Muscle of arm (tissue), 12 donors: ENCODE data around the gene CYP1A2. TPM values are rescaled to one million over a fixed set of nuclear protein-coding genes. Genes with fewer than 3 reads are reported as not detected.
"Not testable (repeated sequence)": the region's sequence is repeated elsewhere in the genome, so short reads cannot be mapped to it uniquely, and the experiment has no call there.

ENCODE experiments used
- DNase-seq: peaks from one replicate; pipeline ENCODE4 v3.0.0-alpha.2; 2013
- polyA plus RNA-seq, 12 donors: library from polyadenylated mRNA; unstranded; fragments of 120-200 nt; gene quantifications; one replicate each; pipeline ENCODE4 v1.2.1, GENCODE V29; 2013; ENCODE audit not compliant: insufficient read length in 12 of 12

CYP1A2 gene
- polyA plus RNA-seq, 12 donors = 0.07 to 0.28 (median 0.12) TPM; not detected in 5

DNA sequence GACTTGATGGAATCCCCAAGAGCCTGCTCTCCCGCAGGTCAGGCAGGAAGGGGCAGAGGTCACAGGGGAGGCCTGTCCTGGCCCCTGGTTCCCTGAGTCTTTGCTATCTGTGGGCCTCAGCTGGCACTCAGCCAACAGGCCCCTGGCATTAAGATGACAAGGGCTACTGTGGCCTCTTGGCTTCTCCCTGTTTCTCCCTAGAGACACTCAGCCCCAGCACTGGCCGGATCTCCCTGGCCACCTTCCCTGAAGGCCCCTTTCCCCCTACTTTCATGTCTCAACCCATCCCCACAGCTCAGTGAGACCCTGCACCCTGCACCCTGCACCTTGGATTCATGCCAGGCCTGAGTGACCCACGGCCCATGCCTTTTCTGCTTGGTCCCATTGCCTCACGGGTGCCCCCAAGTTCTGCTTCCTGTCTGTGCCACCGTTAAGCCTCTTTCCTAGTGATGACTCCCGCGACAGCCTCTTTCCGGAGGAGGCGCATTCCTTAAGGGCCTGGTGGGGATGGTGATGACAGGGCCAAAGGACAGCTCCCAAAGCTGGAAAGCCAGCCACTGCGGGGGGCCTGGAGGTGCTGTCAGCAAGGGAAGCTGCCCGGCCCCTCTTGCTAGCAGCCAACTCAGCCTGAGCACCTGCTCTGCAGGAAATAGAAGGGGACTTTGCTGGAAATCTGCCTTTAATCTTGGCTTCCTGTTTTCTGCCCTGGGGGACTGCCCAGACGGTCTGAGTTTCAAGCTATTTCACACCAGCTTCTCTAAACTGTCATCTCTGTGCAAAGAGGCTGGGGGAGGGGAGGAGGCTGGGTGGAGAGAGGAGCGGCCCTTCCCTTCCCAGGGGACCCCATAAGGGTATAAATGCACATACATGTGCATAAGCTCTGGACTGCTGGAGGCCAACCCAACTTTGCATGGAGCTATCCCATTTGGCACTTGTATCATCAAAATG is 28.4 kb downstream of the CYP1A2 start:
- DNase-seq = no peak

DNA sequence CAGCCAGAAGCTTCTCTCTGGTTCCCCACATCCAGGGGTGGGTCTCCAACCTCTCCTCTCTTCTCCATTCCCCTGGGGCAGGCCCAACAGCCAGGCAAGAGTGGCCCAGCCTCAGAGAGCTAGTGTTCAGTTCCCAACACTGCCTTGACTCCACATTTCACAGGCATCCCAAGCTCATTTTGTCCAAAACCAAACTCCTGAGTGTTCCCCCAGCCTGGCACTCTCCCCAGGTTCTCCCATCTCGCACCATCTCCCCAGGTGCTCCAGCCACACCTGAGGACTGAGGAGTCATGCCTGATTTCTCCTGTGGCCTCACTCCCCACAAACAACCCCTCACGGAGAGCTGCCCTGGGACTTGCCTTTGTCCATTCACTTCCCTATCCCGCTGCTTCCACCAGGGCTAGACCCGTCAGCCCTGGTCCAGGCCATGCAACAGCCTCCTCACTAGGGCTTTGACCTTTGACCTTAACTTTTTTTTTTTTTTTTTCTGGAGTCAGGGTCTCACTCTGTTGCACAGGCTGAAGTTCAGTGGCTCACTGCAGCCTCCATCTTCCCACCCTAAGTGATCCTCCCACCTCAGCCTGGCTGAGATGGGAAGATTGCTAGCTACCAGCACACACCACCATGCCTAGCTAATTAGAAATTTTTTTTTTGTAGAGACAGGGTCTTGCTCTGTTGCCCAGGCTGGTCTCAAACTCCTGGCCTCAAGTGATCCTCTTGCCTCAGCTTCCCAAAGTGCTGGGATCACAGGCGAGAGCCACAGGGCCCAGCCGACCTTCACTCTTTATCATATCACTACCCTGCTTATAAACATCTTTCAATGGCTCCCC is 29.3 kb downstream of the CYP1A2 start:
- DNase-seq = no peak

DNA sequence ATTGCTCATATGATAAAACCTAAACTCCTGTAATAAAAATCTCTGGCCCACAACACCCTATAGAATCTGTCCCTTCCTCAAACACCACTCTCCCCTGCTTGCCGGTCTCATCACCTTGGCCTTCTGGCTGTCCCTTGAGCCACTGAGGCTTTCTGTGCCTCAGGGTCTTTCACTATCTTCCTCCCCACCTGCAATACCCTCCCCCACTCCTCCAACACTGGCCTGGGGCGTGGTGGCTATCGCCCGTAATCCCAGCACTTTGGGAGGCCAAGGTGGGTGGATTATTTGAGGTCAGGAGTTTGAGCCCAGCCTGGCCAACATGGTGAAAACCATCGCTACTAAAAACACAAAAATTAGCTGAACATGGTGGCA is 29.9 kb downstream of the CYP1A2 start:
- no peak for DNase-seq

DNA sequence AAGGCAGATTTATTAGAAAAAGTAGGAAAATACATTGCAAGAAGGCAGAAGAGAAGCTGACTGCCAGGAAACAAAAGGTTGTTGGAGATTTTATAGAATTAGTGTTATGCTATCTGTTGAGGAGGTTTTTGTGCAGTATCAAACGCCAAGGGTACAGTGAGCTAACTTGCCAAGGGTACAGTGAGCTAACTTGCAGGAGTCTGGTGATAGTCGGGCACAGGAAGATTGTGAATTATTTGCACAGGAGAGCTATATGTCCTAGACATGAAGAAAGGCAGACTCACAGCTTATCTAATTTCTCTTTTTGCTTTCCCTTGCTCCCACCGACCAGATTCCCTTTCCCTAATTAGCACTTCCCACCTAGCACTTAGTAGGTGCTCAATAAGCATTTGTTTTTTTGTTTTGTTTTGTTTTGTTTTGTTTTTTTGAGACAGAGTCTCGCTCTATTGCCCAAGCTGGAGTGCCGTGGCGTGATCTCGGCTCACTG is 30.6 kb downstream of the CYP1A2 start:
- no peak for DNase-seq

DNA sequence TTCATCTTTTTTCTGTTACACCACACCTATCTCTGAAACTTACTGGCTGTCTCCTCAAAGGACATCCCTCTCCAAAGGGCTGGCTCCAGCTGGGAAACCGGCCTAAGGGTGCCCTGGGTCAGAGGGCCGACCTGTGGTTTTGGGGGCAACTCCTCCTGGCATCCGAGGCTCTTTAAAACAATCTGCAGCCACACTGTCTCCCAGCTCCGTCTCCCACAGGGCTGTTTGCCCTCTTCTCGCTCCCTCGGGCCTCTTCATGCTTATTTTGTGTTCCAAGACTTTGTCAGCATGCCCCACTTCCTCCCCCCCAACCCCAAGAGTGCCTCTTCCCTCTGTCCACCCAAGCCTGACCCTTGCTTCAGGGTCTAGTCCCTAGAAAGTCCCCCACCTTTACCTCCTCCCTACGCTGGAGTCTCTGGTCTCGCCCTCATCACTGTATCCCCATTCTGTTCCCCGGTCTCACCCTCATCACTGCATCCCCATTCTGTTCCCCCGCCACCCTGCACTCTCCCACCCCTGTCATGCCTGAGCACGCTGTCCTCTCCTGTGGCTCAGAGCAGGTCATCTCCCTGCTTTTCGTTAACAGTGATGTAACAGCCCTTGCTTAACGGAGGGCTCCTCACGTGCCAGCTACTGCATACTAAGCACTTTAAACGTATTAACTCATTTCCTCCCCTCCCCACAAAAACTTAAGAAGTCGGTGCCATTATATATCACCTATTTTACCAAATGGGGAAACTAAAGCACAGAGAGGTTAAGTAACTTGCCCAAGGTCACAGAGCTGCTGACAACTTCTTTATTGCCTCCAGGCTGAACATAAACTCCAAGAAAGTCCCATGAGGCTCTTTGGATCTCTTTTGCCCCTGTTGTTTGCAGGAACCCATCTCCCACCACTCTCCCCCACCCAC is 32.1 kb downstream of the CYP1A2 start:
- no peak for DNase-seq

DNA sequence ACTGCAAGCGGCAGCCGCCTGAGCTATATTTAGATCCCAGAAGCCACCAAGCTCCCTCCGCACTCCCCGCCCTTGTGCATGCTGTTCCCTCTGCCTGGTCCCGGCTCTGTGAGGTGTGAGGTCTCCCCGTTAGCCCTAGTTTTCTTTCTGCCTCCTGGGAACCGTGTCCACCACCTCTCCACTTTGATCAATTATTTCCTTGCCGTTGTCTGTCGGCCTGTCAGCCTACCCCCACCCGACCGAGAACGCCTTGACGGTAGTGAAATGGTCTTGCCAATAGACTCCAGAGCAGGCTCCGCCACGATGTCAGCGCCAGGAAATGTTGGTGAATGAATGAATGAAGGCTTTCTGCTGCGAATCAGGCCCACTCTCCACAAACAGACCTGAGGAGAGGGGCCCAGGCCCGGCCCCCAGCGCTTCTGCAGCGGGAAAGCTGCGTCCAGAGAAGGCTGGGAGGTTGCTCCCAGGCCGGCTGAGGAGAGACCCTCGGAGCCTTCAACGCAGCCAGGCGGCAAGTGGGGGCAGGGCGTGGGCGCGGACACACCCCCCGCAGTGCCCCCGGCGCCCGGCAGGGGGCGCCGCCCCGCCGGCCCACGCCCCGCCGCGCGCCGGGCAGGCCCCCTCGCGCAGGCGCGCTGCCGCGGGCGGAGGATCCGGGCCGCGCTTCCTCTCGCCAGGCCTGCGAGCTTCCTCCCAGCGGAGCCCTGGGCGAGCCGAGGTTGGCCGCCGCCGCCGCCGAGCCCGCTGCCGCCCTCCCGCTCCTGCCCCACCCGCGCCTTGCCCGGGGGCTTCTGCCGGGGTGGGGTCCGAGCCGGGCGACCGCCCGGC is 33.0 kb downstream of the CYP1A2 start, which contains the start of gene CSK:
TSS of gene CSK (plus strand) at position 650 of the 828 bp plus-strand sequence. CDS start 16,218 bp downstream, outside the sequence.
- peak; percentile 65 for DNase-seq

DNA sequence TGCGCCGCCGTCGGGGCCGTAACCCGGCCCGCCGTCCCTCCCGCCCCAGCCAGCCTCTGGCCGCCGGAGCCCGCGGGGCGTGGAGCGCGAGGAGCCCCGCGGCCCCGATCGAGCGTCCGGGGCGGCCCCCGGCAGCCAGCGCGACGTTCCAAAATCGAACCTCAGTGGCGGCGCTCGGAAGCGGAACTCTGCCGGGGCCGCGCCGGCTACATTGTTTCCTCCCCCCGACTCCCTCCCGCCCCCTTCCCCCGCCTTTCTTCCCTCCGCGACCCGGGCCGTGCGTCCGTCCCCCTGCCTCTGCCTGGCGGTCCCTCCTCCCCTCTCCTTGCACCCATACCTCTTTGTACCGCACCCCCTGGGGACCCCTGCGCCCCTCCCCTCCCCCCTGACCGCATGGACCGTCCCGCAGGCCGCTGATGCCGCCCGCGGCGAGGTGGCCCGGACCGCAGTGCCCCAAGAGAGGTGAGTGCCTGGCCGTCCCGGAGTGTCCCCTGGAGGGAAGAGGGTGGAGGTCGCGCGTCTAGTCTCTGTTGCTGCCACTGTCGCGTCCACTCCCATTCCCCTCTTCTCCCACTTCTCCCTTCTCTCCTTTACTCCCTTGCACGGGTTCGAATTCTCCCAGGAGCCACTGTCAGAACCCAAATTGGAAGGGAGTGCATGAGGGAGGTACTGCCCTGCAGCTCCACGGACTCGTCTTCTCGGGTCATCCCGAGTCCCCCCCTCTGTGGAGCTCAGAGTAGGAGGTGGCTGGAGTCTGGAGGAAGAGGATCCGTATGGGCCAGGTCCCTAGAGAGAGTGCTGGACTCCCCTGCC is 33.8 kb downstream of the CYP1A2 start:
- DNase-seq = no peak

DNA sequence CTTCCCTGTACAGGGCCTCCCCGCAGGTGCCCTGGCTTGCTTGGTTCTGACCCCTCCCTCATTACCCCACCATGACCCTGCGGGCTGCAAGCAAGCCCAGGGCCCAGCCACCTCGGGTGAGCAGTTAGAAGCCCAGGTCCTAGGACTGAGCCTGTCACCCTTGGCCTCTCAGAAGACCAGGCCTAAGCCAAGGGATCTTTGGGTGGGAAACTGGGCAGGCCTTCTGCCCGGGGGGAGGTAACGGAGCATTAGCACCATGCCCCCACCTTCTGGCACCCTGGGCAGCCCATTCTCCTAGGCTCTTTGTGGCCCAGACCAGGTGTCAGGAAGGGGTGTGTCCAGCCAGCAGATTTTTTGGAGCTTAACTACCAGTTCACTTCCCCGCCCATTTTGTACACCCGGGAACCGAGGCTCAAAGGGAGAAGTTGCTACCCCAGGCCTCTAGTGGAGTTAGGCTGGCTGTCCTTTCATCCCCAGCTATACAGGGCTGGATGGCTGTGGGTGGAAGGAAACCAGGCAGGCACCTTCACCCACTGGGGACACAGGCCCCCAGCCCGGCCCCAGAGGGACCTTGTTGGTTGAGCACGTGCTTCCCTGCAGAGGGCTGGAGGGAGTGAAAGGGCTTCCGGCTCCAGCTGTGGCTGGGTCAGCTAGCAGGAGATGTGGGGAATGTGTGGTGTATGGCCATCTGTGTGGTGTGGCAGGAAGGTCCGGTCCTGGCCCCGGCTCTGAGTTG is 34.6 kb downstream of the CYP1A2 start:
- no peak for DNase-seq

DNA sequence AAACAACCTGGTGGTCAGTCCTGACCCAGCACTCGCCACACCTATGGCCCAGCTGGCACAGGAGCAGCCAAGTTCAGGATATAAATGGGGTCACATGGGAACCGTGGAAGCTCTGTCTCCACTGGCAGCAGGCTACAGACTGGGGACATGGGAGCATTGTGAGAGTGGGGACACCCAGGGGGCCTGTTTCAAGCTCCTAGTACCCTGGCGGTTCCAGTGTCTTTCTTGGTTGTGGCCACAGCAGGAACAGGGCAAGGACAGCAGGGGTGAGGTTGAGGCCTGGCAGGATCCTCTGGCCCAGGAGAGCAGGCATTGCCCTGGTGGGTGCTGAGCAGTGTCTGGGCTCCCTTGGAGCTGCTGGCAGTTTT is 35.1 kb downstream of the CYP1A2 start:
- DNase-seq = no peak

DNA sequence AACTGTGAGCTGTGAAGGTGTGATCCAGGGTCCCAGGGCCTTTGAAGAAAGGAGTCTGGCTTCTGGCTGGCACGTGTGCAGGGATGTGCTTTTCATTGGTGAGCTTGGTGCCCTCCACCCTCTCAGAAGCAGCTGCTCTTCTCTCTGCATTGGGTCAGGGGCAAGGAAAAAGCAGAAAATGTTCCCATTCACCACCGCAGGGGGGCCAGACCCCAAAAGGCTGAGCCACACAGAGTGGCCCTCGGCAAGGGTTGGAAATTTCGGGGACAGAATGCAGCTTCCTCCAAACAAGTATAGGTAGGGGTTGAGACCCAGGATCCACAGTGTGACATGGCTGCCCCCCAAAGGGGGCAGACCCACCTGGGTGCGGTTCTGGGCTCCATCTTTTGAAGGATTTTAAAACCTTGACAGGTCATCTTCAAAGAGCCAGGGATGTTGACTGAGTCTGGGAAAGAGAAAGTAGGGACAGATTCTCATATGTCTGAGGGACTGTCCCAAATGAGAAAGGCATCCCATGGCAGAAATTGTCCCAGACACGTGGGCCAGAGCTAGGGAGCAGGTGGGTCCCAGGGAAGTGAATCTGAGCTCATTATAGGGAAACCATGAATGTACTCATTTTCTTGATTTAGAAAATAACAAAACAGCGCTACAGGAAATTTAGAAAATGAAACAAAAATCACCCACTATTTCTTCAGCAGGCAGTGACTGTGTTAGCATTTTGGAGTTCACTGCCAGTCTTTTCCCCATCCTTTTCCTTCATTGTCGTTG is 36.0 kb downstream of the CYP1A2 start:
- no peak for DNase-seq

DNA sequence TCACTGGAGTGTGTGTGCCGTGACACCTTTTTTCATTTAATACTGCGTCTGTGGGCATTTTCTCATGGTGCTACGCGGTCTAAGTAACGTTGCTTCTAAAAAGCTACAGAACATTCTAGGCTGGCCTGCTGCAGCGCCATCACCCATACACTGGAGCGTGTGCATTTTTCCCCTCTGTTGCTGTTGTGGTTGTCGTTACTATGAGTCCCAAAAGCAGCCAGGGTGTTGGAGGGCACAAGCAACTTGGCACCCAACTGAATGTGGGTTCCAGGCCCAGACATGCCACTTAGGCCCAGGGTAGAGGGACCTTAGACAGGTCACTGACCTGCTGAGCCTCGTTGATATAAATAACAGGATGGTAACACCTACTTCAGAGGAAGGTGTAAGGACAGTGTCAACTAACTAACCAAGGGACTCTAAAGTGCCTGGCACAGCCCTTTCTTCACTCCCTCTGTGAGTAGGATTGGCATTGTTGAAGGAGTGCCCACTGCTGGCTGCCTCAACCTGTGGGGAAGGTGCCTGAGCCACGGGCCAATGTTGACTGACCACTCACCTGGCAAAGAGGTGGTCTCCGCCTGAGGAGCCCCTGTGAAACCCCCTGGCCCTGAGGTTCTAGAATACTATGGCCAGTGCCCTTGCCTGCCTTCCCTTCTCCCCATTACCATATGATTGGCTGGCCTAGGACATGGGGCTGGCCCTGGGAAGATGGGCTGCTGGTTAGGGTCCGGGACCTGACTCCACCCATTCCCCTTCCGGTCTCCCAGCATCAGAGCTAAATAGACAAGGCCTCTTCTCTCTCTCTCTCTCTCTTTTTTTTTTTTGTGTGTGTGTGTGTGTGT is 36.8 kb downstream of the CYP1A2 start:
- no peak for DNase-seq

DNA sequence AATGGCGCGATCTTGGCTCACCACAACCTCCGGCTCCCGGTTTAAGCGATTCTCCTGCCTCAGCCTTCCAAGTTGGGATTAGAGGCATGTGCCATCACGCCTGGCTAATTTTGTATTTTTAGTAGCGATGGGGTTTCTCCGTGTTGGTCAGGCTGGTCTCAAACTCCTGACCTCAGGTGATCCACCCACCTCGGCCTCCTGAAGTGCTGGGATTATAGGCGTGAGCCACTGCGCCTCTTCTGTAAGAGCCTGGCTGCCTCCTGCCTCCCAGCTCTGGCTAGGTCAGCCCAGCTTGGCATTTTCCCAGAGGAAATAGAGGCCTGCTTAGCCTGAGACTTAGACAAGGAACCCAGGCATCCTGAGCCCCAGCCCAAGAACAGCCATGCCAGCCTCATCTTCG is 37.4 kb downstream of the CYP1A2 start:
- not testable (repeated sequence) for DNase-seq

DNA sequence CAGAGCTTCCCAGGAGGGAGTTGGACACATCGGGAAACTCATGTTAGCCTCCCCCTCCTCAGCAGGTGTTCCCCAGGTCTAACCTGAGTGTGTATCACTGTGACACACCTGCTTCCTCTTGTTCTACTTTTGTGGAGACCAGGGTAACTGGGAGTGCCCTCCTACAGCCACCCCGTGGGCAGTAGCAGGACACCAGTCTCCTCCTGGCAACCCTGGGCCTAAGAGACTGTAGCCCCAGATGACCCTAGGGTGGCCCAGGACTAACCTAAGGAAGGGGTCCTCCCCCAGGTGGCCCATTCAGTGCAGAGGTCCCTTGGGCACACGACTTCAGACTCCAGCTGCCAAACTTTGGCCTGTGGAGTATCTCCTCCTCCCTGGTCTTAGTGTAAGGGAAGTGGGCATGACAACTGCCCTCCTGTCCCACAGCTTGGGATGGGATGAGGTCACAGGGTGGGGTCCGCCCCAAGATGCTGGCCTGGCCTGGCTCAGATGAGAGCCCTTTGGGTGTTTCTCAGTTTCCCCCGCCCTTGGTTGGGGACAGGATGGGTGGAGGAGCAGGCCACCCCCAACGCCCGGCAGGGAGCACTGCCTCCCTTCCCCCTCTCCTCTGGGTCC is 38.0 kb downstream of the CYP1A2 start:
- DNase-seq = no peak

DNA sequence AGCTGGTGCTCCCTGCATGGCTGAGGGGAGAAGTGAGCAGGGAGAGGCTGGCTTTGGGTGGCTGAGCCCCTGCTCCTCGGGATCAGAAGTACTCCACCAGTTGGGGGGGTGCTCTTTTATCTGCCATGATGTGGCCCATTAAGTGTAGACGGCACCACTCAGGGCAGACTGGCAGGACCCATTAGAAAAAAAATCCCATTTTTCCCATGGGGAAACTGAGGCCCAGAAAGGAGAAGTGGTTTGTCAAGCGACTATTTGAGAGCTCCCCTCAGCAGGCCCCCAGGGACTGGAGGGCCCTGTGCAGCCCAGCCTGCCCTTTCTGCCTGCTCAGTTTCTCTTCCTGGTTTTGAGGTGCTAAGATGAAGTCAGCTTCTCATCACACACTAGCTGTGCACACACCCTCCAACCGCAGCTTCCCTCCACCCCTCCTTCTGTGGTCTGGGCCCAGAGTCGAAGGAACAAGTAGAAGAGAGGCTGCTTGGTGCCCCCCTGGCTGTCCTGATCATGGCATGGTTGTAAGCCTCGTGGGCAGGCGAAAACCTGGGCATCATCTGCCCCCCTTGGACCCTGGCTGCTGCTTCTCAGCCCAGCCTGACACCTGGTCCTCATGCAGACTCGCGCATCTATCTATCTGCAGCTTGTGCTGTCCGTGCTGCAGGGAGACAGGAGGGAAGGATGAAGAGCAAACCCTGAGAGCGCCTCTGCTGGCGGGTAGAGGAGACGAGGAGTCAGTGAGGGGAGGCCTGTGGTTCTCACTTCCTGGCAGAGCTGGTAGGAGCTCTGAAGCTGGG is 38.8 kb downstream of the CYP1A2 start:
- no peak for DNase-seq

DNA sequence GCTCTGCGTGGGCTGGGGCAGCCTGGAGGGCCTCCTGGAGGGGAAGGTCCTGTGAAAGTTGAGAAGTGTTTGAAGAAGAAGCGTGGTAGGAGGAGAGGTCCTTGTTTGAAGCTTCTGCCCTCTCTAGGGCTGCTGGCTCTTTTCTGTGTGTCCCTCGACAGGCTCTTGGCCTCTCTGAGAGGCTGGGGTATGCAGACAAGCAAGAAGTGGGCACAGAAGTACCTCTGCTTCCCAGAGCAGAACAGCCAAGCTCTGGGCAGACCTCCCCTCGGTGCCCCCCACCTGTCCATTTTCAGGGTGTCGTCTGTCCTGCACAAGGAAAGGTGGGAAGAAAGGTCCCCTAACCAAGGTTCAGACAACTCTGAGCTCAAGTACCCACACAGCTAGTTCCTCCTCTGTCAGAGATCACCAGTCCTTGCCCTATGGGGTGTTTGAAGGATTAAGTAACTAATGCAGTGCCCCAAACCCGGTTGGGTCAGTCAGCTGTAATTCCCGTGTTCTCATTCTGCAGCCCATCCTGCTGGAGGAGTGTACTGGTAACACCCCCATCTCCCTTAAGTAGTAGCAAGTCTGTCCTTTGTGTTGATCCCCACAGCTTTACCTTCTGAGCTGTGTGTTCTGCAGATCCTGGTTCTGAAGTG is 39.5 kb downstream of the CYP1A2 start:
- no peak for DNase-seq
